ENCODE measurements around the gene C3orf33.

C3orf33 gene

GRCh38 chr3:155753038-155753639 lies 52.9 kb downstream of the C3orf33 start:
- in situ Hi-C loops (cut with HindIII; ENCODE audit: low pct_ligation_motif_present, low sequenced_read_pairs) = no loop called here
- no peak for DNase-seq

GRCh38 chr3:155748611-155749365 lies 57.3 kb downstream of the C3orf33 start:
- TF ChIP-seq, protein P1, sequence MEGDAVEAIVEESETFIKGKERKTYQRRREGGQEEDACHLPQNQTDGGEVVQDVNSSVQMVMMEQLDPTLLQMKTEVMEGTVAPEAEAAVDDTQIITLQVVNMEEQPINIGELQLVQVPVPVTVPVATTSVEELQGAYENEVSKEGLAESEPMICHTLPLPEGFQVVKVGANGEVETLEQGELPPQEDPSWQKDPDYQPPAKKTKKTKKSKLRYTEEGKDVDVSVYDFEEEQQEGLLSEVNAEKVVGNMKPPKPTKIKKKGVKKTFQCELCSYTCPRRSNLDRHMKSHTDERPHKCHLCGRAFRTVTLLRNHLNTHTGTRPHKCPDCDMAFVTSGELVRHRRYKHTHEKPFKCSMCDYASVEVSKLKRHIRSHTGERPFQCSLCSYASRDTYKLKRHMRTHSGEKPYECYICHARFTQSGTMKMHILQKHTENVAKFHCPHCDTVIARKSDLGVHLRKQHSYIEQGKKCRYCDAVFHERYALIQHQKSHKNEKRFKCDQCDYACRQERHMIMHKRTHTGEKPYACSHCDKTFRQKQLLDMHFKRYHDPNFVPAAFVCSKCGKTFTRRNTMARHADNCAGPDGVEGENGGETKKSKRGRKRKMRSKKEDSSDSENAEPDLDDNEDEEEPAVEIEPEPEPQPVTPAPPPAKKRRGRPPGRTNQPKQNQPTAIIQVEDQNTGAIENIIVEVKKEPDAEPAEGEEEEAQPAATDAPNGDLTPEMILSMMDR (IDR thresholded peaks at IDR 0.05; ENCODE audit: low read depth, low read length, missing control alignments) = no peak
- in situ Hi-C loops (cut with HindIII; ENCODE audit: low pct_ligation_motif_present, low sequenced_read_pairs) = no loop called here
- Histone ChIP-seq H3K4me3 (ENCODE audit: low read depth, low read length) (no peak overlapping the region), H3K27ac (no peak overlapping the region), H3K36me3 (replicated peaks) (no peaks in the 10 kb centered on the region), H3K27me3 (replicated peaks) (no peaks in the 10 kb centered on the region)
- DNase-seq = no peak

More at GRCh38 chr3:155753038-155753639, 52.9 kb downstream of the C3orf33 start:
- Histone ChIP-seq H3K4me3 (ENCODE audit: low read depth, low read length) (no peak overlapping the region), H3K27ac (no peak overlapping the region), H3K36me3 (replicated peaks) (no peaks in the 10 kb centered on the region), H3K27me3 (replicated peaks) (no peaks in the 10 kb centered on the region)
- TF ChIP-seq, protein P1 (IDR thresholded peaks at IDR 0.05; ENCODE audit: low read depth, low read length, missing control alignments) = peak; percentile 35

- TF ChIP-seq, protein P1 (IDR thresholded peaks at IDR 0.05; ENCODE audit: low read depth, low read length, missing control alignments) = no peak
Measured at GRCh38 chr3:155747946-155748290, 58.2 kb downstream of the C3orf33 start.

GRCh38 chr3:155747286-155747945 lies 58.7 kb downstream of the C3orf33 start:
- Histone ChIP-seq H3K27ac (no peak overlapping the region), H3K27me3 (replicated peaks) (no peaks in the 10 kb centered on the region)

More at GRCh38 chr3:155747946-155748290, 58.2 kb downstream of the C3orf33 start:
- Histone ChIP-seq H3K27me3 (replicated peaks) (no peaks in the 10 kb centered on the region), H3K27ac (no peak overlapping the region), H3K4me3 (ENCODE audit: low read depth, low read length) (no peak overlapping the region), H3K36me3 (replicated peaks) (no peaks in the 10 kb centered on the region)
- no peak for DNase-seq
- in situ Hi-C loops (cut with HindIII; ENCODE audit: low pct_ligation_motif_present, low sequenced_read_pairs) = no loop called here

GRCh38 chr3:155746703-155747102 lies 59.4 kb downstream of the C3orf33 start:
- DNase-seq = no peak
- Histone ChIP-seq H3K36me3 (replicated peaks) (no peaks in the 10 kb centered on the region), H3K4me3 (ENCODE audit: low read depth, low read length) (no peak overlapping the region), H3K27me3 (replicated peaks) (no peaks in the 10 kb centered on the region), H3K27ac (no peak overlapping the region)
- TF ChIP-seq, protein P1 (IDR thresholded peaks at IDR 0.05; ENCODE audit: low read depth, low read length, missing control alignments) = no peak
- in situ Hi-C loops (cut with HindIII; ENCODE audit: low pct_ligation_motif_present, low sequenced_read_pairs) = no loop called here

More at GRCh38 chr3:155747286-155747945, 58.7 kb downstream of the C3orf33 start:
- no peak for DNase-seq
- in situ Hi-C loops (cut with HindIII; ENCODE audit: low pct_ligation_motif_present, low sequenced_read_pairs) = no loop called here
- Histone ChIP-seq H3K4me3 (ENCODE audit: low read depth, low read length) (no peak overlapping the region), H3K36me3 (replicated peaks) (no peaks in the 10 kb centered on the region)
- TF ChIP-seq, protein P1 (IDR thresholded peaks at IDR 0.05; ENCODE audit: low read depth, low read length, missing control alignments) = no peak
